NCI-H2227 treated with DMSO at 0.1 percent for 48 hours (cell line): Measurements from ENCODE around the gene C11orf42.
"Not testable (repeated sequence)": the region's sequence is repeated elsewhere in the genome, so short reads cannot be mapped to it uniquely, and the experiment has no call there.

Source experiments
- DNase-seq: peaks from one replicate; lab custom pipeline; 2025; lab: John Stamatoyannopoulos, UW

C11orf42 gene

DNA sequence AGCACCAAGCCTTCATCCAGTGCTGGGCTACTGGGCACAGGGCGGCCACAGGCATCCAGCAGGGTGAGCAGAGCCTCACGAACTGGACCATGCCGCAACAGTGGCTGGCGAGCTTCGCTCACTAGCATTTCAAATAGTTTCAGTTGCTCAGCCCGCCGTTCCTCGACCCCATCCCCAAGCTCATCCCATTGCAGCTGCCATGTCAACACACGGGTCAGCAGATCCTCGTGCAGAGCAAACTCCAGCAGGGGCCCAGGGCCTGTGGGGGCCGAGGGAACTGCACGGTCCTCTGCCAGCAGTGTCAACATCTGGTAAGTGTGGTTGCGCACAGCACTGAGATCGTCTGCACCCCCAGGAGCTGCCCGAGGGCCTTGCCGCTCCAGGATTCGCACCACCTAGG lies 18.5 kb downstream of the C11orf42 start:
- DNase-seq = no peak

DNA sequence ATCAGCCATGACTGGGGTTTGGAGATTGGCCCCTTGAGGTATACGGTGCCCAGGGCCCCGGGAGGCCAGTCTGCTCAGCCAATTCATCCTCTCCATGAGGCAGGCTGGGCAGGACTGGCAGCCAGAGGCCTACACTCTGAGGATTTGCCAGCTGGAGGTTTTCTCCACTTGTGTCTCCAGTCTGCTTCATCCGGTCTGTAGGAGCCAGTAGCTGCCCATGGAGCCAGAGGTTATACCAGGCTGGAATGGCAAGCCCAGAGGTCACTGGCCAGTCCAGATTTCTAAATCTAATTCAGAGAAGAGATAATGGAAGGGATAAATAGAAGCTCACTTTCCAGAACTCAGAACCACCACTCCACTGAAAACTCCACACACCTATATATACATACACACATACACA lies 19.1 kb downstream of the C11orf42 start:
- no peak for DNase-seq

DNA sequence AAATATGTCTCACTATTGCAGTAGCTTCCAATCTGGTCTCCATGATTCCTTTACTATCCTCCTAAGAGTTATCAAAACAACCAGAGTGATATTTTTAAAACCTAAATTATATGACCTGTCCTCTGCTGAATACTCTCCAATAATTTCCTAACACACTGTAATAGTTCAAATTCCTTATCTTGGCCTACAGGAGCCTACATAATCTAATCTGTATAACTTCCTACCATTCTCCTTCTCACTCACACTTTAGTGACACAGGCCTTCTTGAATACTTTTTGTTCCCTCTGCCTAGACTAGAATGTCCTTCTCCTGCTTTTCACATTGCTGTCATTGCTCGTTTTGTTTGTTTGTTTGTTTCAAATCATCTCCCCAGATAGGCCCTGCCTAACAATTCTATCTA lies 19.7 kb downstream of the C11orf42 start:
- no peak for DNase-seq

DNA sequence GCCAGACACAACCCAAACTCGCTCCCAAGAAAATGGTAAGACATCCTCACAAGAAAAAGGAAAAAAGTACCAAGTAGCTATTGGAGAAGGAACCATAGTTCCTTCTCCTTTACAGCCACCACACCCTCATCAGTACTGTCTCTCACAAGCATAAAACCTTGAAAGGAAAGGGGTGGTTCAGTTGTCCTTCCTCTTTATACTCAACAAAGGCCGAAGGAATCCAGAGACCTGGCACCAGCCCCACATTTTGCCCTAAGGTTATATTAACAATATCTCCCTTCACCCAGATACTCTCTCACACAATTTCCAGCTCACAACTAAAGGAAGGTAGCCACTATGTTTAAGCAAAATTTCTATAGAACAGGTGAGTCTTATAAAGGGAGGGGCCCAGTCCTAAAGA lies 20.5 kb downstream of the C11orf42 start:
- DNase-seq = no peak

DNA sequence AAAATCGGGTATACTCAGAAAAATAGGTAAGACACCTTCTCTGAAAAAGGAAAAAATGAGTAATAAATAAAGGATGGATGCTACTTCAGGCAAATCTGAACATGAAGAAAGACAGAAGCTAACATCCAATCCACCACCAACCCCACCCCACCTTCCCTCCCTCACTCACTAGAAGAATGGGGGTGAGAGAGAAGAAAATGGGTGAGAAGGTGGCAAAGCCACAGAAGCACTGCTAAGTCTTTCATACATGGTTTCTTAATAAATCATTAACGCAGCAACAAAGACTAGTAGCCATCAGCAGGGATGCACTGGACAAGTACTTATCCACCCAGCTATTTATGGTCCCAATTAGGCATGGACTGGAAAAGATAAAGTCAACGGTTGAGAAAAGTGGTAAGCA lies 23.2 kb downstream of the C11orf42 start:
- DNase-seq = no peak

DNA sequence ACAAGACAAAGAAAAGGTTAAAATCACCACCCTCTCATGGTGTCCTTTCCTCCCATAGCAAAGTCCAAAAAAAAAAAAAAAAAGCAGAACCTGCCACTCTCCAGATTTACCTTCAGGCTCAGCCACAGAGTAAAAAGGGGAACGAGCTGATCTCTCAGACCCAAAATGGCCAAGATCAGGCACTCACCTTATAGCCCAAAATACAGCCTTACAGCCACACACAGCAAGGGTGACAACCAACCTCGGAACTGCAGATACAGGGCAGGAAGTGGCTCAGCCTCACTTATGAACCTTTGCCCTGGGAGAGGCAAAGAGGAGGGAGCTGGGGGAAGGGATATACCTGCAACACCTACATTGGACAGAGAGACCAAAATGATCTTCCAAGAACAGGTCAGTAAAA lies 24.6 kb downstream of the C11orf42 start:
- no peak for DNase-seq

DNA sequence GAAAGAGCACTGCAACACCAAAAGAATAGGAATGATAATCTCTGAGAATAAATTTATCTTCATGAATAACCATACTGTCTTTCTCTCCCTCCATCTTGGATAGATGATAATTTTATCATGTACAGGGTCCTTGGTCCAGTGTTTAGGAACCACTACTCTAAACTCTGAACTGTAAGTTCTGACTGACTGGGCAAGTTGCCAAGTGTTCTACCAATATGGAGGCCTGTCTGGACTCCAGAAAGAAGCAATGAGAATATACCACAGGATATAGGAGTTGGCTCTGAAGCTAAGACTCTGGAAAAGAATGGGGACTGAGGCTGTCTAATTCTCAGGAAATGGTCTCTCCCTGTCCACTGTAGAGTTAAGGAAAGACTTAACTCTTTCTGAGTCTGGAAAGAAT lies 27.5 kb downstream of the C11orf42 start:
- DNase-seq = no peak

DNA sequence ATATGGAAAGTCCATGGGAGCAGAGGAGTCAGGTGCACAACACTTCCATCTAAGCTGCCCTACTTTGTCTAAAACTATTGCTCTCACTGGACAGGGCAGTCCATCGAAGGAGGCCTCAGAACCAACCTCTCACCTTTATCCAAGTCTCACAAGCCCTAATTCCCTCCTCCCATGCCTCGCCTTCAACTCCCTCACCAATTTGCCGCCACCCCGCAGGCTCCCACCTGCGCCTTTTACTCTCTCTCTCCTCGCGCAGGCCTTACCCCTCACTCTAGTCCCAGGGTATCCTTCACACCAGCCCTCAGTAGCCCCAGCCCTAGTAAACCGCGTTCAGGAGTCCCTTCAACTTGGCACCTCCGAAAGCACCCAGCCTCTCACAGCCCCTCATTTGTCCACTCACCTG lies 28.6 kb downstream of the C11orf42 start:
- no peak for DNase-seq

DNA sequence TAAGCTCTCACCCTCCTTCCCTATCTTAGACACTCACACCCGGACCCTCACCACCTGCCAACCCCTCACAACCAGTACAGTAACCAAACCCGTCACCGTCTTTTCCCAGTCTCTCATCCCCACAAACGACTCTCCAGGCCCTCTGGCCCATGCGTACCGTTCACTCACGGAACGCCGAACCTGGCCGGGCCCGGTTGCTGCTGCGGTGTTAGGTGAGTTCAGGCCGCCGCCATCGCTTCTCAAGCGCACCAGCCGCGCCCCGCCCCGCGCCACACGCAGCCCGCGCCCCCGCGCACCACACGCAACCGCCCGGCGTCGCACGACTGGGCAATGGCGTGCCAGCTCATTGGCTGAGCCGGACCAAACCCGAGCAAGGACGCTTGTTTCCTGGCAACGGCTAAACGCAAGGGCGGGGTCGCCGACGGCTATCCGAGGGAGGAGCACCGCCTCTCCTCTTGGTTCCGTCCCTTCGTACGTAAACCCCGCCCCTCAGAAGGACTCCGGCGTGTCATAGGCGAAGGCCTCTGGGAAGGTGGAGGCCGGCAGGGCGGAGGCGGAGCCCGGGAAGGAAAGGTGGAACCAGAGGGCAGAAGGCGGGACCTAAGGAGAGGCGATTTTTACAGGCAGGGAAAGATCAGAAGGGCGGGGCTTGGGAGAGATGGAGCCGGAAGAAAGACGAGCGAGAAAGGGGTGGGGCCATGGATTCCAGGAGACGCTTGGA lies 29.2 kb downstream of the C11orf42 start, which contains the start of gene FHIP1B:
Gene FHIP1B, minus strand, starts transcription at position 250 of the 721 bp plus-strand sequence. CDS start 10,120 bp downstream, outside the sequence.
- peak; percentile 100 for DNase-seq

DNA sequence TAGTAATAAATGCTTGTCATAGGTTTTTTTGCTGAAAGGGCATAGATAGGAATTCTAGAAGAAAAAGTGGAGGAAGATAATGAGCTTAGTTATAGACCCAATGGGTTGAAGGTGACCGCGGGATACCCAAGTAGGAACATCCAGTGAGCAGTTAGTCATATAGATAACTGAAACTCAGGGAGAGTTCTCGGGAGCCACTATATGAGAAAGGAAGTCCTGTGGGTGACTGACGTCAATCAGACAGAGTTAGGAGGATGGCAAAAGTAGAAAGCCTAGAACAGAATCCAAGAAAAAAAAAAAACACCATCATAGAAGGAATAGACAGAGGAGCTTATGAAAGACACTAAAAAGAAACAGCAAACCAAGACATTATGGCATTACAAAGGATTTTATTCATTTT lies 31.9 kb downstream of the C11orf42 start:
- DNase-seq = no peak

DNA sequence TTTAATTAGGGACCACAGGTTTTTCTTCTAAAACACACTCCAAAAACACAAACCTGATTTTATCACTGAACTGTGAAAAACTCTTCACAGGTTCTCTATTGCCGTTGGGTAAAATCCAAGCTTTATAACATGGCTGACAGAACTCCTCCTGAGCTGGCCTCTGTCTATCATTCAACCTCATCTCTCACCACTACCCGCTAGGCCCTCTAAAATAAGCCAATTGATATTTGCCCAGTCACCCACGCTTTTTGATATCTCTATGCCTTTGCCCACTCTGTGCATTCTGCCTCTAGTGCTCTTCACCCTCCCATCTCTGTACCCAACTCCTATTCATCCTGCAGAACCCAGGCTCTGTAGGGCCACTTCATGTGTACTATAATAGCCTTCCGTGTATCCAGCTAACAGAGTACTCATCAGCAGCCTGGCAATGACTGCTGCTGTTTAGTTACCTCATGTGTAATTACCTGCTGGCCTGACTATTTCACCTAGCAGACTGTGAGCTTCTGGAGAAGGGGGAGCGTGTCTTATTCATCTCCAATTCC lies 32.5 kb downstream of the C11orf42 start:
- no peak for DNase-seq

DNA sequence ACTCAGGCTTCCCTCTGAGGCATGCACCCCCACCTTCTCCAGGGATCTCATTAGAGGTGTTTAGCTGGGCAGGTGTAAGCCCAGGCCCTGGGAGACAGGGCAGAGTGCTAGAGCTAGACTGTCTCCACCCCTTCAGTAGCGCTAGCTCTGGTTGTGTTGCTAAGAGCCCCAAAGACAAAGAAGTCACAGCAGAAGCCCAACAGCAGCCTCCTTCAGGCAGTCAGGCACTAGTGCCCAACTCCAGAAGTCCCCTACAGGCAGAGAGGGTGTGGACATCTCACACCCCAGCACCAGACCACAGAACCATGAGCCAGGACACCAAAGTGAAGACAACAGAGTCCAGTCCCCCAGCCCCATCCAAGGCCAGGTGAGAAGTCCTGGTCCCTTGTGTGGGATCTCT lies 33.5 kb downstream of the C11orf42 start, which contains the start of gene CNGA4:
Gene CNGA4, plus strand, starts transcription at position 188 of the 400 bp plus-strand sequence. Its CDS starts 118 bp downstream, at position 306.
- DNase-seq = no peak

DNA sequence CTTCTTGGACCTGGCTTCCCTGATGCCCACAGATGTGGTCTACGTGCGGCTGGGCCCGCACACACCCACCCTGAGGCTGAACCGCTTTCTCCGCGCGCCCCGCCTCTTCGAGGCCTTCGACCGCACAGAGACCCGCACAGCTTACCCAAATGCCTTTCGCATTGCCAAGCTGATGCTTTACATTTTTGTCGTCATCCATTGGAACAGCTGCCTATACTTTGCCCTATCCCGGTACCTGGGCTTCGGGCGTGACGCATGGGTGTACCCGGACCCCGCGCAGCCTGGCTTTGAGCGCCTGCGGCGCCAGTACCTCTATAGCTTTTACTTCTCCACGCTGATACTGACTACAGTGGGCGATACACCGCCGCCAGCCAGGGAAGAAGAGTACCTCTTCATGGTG lies 34.8 kb downstream of the C11orf42 start:
- DNase-seq = no peak

DNA sequence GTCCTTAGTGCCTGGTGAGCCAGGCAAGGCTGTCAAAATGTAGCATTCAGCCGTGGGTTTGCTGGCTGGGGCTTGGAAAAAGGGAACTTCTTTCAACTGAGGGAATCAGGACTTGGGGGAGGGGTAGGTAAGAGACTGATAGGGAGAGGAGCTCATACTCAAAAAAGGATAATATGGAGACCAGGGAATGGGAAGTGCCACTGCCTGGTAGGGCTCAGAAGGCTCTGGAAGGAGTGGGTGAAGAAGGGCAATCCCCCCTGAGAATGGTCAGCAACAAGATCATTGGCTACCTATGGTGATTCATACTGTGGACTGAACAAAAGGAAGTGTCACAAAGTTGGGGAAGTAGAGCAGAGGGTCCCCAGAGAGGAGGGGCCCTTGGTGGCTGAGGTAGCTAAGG lies 35.4 kb downstream of the C11orf42 start:
- DNase-seq = no peak

DNA sequence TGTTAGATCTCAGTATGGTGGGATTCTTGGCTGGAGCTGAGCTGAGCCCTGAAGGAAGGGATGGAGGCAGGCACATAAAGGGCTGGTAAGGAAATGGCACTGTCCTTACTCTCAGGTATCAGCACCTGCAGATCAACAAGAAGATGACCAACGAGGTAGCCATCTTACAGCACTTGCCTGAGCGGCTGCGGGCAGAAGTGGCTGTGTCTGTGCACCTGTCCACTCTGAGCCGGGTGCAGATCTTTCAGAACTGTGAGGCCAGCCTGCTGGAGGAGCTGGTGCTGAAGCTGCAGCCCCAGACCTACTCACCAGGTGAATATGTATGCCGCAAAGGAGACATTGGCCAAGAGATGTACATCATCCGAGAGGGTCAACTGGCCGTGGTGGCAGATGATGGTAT lies 36.0 kb downstream of the C11orf42 start:
- DNase-seq = no peak

DNA sequence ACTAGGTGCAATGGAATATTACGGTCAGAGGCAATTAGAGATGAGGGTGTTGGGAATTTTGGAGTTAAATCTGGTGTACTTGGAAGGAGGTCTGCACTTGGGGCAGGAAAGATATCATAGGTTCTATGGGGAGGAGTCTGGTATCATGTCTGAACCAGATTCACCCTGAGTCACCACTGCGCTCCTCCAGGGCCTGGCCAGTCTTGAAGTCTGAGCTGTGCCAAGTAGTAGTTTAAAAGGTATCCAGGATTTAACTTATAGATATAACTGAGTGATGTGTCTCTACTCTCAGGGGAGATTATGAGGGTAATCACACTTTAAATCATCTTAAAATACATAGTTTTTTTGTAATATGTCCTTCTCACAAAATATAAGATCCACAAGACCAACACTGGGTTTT lies 40.2 kb downstream of the C11orf42 start:
- DNase-seq = no peak

DNA sequence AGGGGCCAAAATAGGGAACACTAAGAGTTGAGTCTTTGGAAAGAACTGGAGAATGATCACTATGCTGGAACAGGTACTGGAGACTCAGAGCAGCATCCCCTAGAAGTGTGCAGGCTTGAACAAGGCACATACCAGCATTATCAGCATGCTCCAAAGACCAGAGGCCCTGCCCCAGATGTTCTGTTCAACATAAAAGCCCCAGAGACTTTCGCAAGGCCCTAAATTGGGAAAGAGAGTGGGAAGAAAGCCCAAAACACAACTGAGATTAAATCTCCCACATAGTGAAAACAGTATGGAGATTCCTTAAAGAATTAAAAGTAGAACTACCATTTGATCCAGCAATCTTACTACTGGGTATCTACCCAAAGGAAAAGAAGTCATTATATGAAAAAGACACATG lies 42.9 kb downstream of the C11orf42 start:
- no peak for DNase-seq

DNA sequence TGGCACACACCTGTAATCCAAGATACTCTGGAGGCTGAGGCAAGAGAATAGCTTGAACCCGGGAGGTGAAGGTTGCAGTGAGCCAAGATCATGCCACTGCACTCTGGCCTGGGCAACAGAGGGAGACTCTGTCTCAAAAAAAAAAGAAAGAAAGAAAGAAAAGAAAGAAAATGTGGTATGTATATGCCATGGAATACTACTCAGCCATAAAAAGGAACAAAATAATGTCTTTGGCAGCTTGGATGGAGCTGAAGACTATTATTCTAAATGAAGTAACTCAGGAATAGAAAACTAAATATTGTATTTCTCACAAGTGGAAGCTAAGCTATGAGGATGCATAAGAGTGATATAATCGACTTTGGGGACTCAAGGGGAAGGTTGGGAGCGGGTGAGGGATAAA lies 43.5 kb downstream of the C11orf42 start:
- DNase-seq = not testable (repeated sequence)

DNA sequence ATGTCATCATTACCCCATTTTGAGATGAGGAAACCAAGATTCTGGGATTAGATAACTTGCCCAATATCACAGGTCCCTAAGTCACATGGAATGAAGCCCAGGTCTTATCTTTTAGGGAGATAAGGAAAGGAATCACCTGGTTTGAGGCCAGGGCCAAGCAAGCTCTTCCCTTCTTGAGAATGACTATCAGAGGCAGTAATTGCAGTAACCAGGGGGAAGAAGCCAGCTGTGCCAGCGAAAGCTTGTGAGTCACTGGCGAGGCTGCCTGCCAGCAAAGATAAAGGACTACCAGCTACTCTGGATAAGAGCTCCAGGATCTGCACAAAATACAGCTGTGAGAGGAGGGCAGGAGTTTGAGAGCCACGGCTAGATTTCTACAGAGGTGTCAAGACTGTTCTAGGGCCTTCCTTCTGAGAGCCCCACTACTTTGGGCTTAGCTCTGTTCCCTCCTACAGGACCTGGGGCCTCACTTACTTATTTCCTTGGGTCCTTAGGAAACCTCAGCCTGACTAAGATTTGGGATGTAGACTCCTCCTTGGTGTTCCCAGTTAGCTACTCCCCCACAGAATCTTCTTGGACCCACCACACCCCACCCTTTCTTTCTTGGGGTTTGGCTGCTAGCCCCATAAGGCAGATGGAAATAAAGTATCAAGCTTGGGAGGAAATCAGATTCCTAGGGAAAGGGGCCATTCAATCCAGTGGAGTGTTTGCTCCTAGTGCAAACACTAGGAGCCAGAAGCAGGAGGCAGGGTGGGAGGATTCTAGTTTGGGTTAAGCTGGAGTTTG lies 44.6 kb downstream of the C11orf42 start:
- DNase-seq = no peak

DNA sequence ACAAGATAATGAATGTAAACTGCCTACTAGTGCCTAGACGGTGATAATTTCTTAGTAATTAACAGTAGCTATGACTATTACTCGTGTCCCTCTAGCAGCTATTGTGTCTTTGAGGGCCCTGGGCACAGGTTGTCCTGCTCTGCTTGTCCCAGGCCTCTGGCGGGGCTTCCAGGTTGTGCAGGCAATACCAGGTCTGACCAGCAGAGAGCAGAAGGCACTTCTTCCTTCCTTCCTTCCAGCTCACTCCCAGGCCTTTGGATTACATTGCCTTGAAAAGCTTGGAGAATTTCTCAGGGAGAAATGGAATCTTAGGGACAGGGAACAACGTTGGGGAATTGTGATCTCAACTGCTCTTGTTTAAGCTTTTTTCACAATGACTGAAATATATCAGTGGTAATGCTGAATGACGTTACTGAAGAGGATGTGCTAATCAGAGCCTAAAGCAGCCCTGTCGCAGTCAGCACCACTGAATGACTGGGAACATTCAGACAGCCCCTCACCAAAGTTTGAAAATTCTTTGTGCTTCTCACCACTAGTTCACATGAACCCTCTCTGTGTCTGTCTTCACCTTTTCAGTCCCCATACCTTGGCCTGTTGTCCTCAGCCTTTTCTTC lies 45.9 kb downstream of the C11orf42 start:
- no peak for DNase-seq

DNA sequence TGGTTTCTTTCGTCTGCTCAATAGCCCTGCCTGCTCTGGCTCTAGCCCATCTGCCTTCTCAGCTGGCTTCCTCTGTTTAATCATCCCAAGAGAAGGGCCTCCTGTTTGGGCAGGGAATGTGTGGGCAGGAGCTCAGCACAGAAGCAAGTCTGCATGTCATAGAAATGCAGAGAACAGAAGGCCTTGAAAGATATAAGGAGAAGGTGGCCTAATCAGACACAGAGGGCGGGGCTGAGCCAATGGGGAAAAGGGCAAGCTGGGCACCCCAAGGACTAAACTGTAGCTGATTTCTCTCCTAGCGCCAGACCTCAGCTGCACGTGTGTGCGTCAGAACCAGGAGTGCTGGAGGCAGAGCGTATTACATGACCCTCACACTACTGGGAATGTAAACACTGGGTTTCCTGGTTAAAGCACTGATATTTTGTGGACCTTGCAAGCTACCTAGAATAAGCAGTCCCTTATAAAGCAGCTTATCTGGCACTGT lies 46.7 kb downstream of the C11orf42 start:
- no peak for DNase-seq

DNA sequence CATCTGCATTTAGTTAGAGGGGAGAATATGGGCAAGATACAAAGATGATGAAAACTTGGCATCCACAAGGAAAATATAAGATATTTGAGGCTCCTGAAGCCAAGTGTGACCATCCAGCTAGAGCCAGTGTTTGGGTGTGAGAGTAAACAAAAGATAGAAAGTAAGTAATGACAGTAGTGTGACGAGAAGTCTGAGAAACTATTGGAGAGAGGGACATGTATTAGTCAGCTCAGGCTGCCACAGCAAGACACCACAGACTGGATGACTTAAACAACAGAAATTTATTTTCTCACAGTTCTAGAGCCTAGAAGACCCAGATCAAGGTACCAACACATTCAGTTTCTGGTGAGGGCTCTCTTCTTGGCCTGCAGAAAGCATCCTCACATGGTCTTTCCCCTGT lies 47.8 kb downstream of the C11orf42 start:
- no peak for DNase-seq

DNA sequence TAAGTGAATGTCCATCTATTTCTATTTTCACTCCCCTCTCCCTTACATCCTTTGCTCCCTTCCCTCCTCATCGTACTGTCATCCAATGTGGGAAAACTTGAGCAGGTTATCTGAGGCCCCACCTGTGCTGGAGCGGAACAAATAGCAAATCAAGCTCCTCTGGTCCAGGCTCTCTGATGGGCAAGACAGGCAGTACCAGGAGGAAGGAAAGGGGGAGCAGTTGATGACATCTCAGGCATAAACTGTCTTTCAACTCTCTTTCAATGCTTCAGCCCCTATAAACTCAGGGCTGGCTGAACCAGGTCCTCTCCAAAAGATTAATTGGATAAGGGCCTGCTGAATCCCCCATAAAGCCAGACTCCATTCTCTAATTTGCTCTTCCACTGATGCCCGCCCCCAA lies 52.8 kb downstream of the C11orf42 start:
- no peak for DNase-seq
